Activated CD4-positive, alpha-beta T cell treated with anti-CD3 and anti-CD28 coated beads, Interleukin-2, amount 50 U/mL, for 16 hours (primary cell): ENCODE results near the gene RLBP1.

ENCODE experiments used
- DNase-seq: peaks from one replicate; pipeline ENCODE4 v3.0.0-alpha.2; 2020

The RLBP1 gene

GRCh38 chr15:89205991-89206585 lies 15.3 kb downstream of the RLBP1 start:
- DNase-seq = no peak

GRCh38 chr15:89203705-89204273 lies 17.6 kb downstream of the RLBP1 start:
- DNase-seq = peak; percentile 85

- no peak for DNase-seq
Measured at GRCh38 chr15:89201465-89202005, 19.8 kb downstream of the RLBP1 start.

- DNase-seq = no peak
Measured at GRCh38 chr15:89200182-89200581, 21.2 kb downstream of the RLBP1 start.

- DNase-seq = no peak
Measured at GRCh38 chr15:89199746-89200145, 21.6 kb downstream of the RLBP1 start.

GRCh38 chr15:89198934-89199333 lies 22.4 kb downstream of the RLBP1 start:
- DNase-seq = no peak

GRCh38 chr15:89198196-89198595 lies 23.2 kb downstream of the RLBP1 start:
- DNase-seq = no peak

GRCh38 chr15:89197503-89197971 lies 23.8 kb downstream of the RLBP1 start:
- DNase-seq = peak; percentile 52

GRCh38 chr15:89196994-89197393 lies 24.4 kb downstream of the RLBP1 start:
- DNase-seq = peak; percentile 61

- DNase-seq = no peak
Measured at GRCh38 chr15:89196241-89196640, 25.1 kb downstream of the RLBP1 start.

- DNase-seq = no peak
Measured at GRCh38 chr15:89195836-89196235, 25.5 kb downstream of the RLBP1 start.

- DNase-seq = no peak
Measured at GRCh38 chr15:89194608-89195007, 26.8 kb downstream of the RLBP1 start.

GRCh38 chr15:89192766-89193165 lies 28.6 kb downstream of the RLBP1 start:
- no peak for DNase-seq

- no peak for DNase-seq
Measured at GRCh38 chr15:89192136-89192535, 29.2 kb downstream of the RLBP1 start.

GRCh38 chr15:89187986-89188514 lies 33.3 kb downstream of the RLBP1 start:
- DNase-seq = no peak

- no peak for DNase-seq
Measured at GRCh38 chr15:89187301-89187985, 33.9 kb downstream of the RLBP1 start.

GRCh38 chr15:89186803-89187202 lies 34.6 kb downstream of the RLBP1 start:
- DNase-seq = no peak

GRCh38 chr15:89184886-89185526 lies 36.4 kb downstream of the RLBP1 start:
- no peak for DNase-seq

- no peak for DNase-seq
Measured at GRCh38 chr15:89184357-89184756, 37.0 kb downstream of the RLBP1 start.

GRCh38 chr15:89179966-89180875 lies 41.2 kb downstream of the RLBP1 start:
- DNase-seq = peak; percentile 68

GRCh38 chr15:89178307-89178977 lies 42.9 kb downstream of the RLBP1 start:
- DNase-seq = peak; percentile 35
